H1 (cell line): ENCODE results near the gene PKD1L1. TPM values are rescaled to one million over a fixed set of nuclear protein-coding genes. Genes with fewer than 3 reads are reported as not detected.

Experiments used
- CTCF ChIA-PET: fragments of 300-600 bp; sonication (Branson Sonifier 250); formaldehyde crosslinking; loops from one replicate; lab custom pipeline; 2021; ENCODE audit not compliant: partially characterized antibody; lab: Charles Lee
- POLR2A ChIA-PET: fragments of 300-600 bp; sonication (Branson Sonifier 250); formaldehyde crosslinking; loops from one replicate; lab custom pipeline; 2021; ENCODE audit warnings: inconsistent platforms; ENCODE audit not compliant: partially characterized antibody; lab: Charles Lee
- DNase-seq, 2 experiments: peaks; one replicate each; pipeline versions ENCODE4 v3.0.0 to v3.0.0-alpha.2; 2010 to 2022; ENCODE audit warnings: low spot score in 2 of 2, low read depth in 1 of 2, mixed read lengths in 1 of 2
- FAIRE-seq: peaks from 2 replicates; lab custom pipeline; 2011; peaks lifted over from hg19 to GRCh38; lab: Jason Lieb, UNC
- H2AFZ ChIP-seq: 2 replicates; pipeline ENCODE4 v1.8.1; 2012; ENCODE audit warnings: low read length, inconsistent platforms
- H2AK5ac ChIP-seq: 2 replicates; pipeline ENCODE4 v1.6.1; 2013; ENCODE audit warnings: low read depth, low read length
- H2BK120ac ChIP-seq: replicated peaks from 2 replicates; pipeline ENCODE3; 2013; ENCODE audit warnings: low read depth, low read length, inconsistent platforms
- H2BK12ac ChIP-seq: 2 replicates; pipeline ENCODE4 v1.6.1; 2013; ENCODE audit warnings: low read depth, low read length
- H2BK15ac ChIP-seq: 2 replicates; pipeline ENCODE4 v1.6.1; 2013; ENCODE audit warnings: low read length
- H2BK20ac ChIP-seq: 2 replicates; pipeline ENCODE4 v1.6.1; 2013; ENCODE audit warnings: low read length
- H2BK5ac ChIP-seq: 2 replicates; pipeline ENCODE4 v1.6.1; 2013; ENCODE audit warnings: low read depth, low read length
- H3K14ac ChIP-seq: 2 replicates; pipeline ENCODE4 v1.6.1; 2013; ENCODE audit warnings: inconsistent platforms; ENCODE audit not compliant: insufficient read length
- H3K18ac ChIP-seq: 2 replicates; pipeline ENCODE4 v1.6.1; 2013; ENCODE audit warnings: low read length; ENCODE audit errors: extremely low read depth
- H3K23ac ChIP-seq: 2 replicates; pipeline ENCODE4 v1.6.1; 2013; ENCODE audit warnings: inconsistent platforms; ENCODE audit not compliant: insufficient read length
- H3K23me2 ChIP-seq: 2 replicates; pipeline ENCODE4 v1.6.1; 2013; ENCODE audit warnings: low read depth, low read length
- H3K27ac ChIP-seq: 2 replicates; pipeline ENCODE4 v1.6.1; 2011; ENCODE audit warnings: low read depth, low read length, inconsistent platforms
- H3K27me3 ChIP-seq, 4 experiments: replicated peaks in 1 of 4; 1 replicate in 1 of 4; 2 replicates in 3 of 4; pipeline versions ENCODE4 v1.6.1 to v1.8.1; 2011 to 2013; ENCODE audit warnings: low read length in 3 of 4, mild to moderate bottlenecking in 3 of 4, inconsistent platforms in 2 of 4, mixed read lengths in 2 of 4, moderate library complexity in 1 of 4; ENCODE audit not compliant: control insufficient read depth in 3 of 4, insufficient read depth in 3 of 4; ENCODE audit errors: extremely low read depth in 1 of 4
- H3K36me3 ChIP-seq, 4 experiments: 2 replicates each; pipeline versions ENCODE4 v1.6.1 to v1.8.1; 2011 to 2013; ENCODE audit warnings: mild to moderate bottlenecking in 4 of 4, low read length in 3 of 4, moderate library complexity in 2 of 4, control low read depth in 1 of 4, inconsistent platforms in 1 of 4; ENCODE audit not compliant: insufficient read depth in 4 of 4, control insufficient read depth in 2 of 4
- H3K4ac ChIP-seq: replicated peaks from 2 replicates; pipeline ENCODE3; 2013; ENCODE audit warnings: low read length, low read depth, mixed read lengths, inconsistent platforms; ENCODE audit not compliant: insufficient read length
- H3K4me1 ChIP-seq, 4 experiments: replicated peaks in 1 of 4; 1 replicate in 1 of 4; 2 replicates in 3 of 4; pipeline versions ENCODE4 v1.6.1 to v1.8.1; 2011 to 2013; ENCODE audit warnings: low read length in 3 of 4, inconsistent platforms in 2 of 4, mixed read lengths in 1 of 4; ENCODE audit not compliant: insufficient read depth in 4 of 4, control insufficient read depth in 3 of 4
- H3K4me2 ChIP-seq, 2 experiments: 2 replicates each; pipeline versions ENCODE4 v1.6.1 to v1.8.1; 2011 to 2013; ENCODE audit warnings: low read depth in 2 of 2, low read length in 2 of 2, control low read depth in 1 of 2, inconsistent platforms in 1 of 2, mild to moderate bottlenecking in 1 of 2; ENCODE audit not compliant: insufficient read depth in 1 of 2
- H3K4me3 ChIP-seq, 4 experiments: fragments of 200-600, 300-600 bp in 1 of 4; sonication (generic), shearing (Covaris generic), sonication (Bioruptor Twin) in 1 of 4; 2 replicates each; pipeline versions ENCODE4 v1.5.1 to v1.8.1; 2011 to 2016; ENCODE audit warnings: low read length in 4 of 4, low read depth in 3 of 4, control low read depth in 2 of 4, inconsistent platforms in 2 of 4, mild to moderate bottlenecking in 2 of 4, mixed read lengths in 1 of 4, moderate library complexity in 1 of 4; ENCODE audit not compliant: insufficient read depth in 2 of 4; ENCODE audit errors: extremely low read depth in 1 of 4
- H3K56ac ChIP-seq: replicated peaks from 2 replicates; pipeline ENCODE3; 2013; ENCODE audit warnings: low read depth, mild to moderate bottlenecking, mixed read lengths, low read length, inconsistent platforms; ENCODE audit not compliant: insufficient read length
- H3K79me1 ChIP-seq: 2 replicates; pipeline ENCODE4 v1.6.1; 2013; ENCODE audit warnings: low read depth, low read length, control low read depth
- H3K79me2 ChIP-seq, 2 experiments: 2 replicates each; pipeline versions ENCODE4 v1.6.1 to v1.8.1; 2012 to 2013; ENCODE audit warnings: low read length in 2 of 2, mild to moderate bottlenecking in 2 of 2, inconsistent platforms in 1 of 2; ENCODE audit not compliant: insufficient read depth in 2 of 2, control insufficient read depth in 1 of 2
- H3K9ac ChIP-seq, 4 experiments: replicated peaks in 1 of 4; 1 replicate in 1 of 4; 2 replicates in 3 of 4; pipeline versions ENCODE4 v1.6.1 to v1.8.1; 2011 to 2013; ENCODE audit warnings: low read depth in 3 of 4, low read length in 3 of 4, control low read depth in 2 of 4, mild to moderate bottlenecking in 2 of 4, moderate library complexity in 2 of 4, inconsistent platforms in 1 of 4; ENCODE audit errors: extremely low read depth in 1 of 4
- H3K9me3 ChIP-seq, 2 experiments: 2 replicates each; pipeline versions ENCODE4 v1.6.1 to v1.8.1; 2012 to 2013; ENCODE audit warnings: mild to moderate bottlenecking in 2 of 2, moderate library complexity in 2 of 2, control low read depth in 1 of 2, inconsistent platforms in 1 of 2, low read depth in 1 of 2, low read length in 1 of 2, mixed read lengths in 1 of 2; ENCODE audit not compliant: insufficient read depth in 2 of 2
- H4K20me1 ChIP-seq, 2 experiments: replicated peaks in 1 of 2; 2 replicates each; pipeline versions ENCODE3 to v1.8.1; 2011 to 2013; ENCODE audit warnings: inconsistent platforms in 2 of 2, low read length in 2 of 2, mild to moderate bottlenecking in 1 of 2; ENCODE audit not compliant: insufficient read depth in 2 of 2, control insufficient read depth in 1 of 2
- H4K5ac ChIP-seq: 2 replicates; pipeline ENCODE4 v1.6.1; 2013; ENCODE audit warnings: low read length, low read depth, mixed read lengths, inconsistent platforms; ENCODE audit not compliant: insufficient read length
- H4K8ac ChIP-seq: 2 replicates; pipeline ENCODE4 v1.8.0; 2013; ENCODE audit warnings: mild to moderate bottlenecking, moderate library complexity, low read length, inconsistent platforms; ENCODE audit not compliant: insufficient read depth; ENCODE audit errors: extremely low read depth
- H4K91ac ChIP-seq: replicated peaks from 2 replicates; pipeline ENCODE3; 2013; ENCODE audit warnings: low read length, mixed read lengths, inconsistent platforms; ENCODE audit not compliant: insufficient read length
- BRCA1 ChIP-seq: IDR thresholded peaks from 2 replicates; pipeline ENCODE4 v1.6.1; 2012; ENCODE audit warnings: low read depth, low read length, improper control_type of control experiment
- CREB1 ChIP-seq: IDR thresholded peaks from 2 replicates; pipeline ENCODE4 v1.6.1; 2012; ENCODE audit warnings: inconsistent platforms
- FOSL1 ChIP-seq: IDR thresholded peaks from 2 replicates; pipeline ENCODE4 v1.6.1; 2011; ENCODE audit warnings: mild to moderate bottlenecking, low read depth, low read length, moderate library complexity; ENCODE audit not compliant: insufficient read depth
- KDM4A ChIP-seq: IDR thresholded peaks from one replicate; pipeline ENCODE4 v1.7.1; 2012; ENCODE audit warnings: low read depth, mild to moderate bottlenecking, moderate library complexity, low read length, inconsistent platforms; ENCODE audit not compliant: severe bottlenecking
- NANOG ChIP-seq: IDR thresholded peaks from 2 replicates; pipeline ENCODE4 v1.6.1; 2011; ENCODE audit warnings: low read length, low read depth, mild to moderate bottlenecking, inconsistent platforms; ENCODE audit not compliant: insufficient read depth, poor library complexity, severe bottlenecking
- PHF8 ChIP-seq: fragments of 200-600 bp; sonication (generic); conservative IDR thresholded peaks from 2 replicates; pipeline ENCODE4 v1.7.1; 2012; ENCODE audit warnings: low read depth, mild to moderate bottlenecking, inconsistent platforms, low read length, moderate library complexity
- RXRA ChIP-seq: IDR thresholded peaks from 2 replicates; pipeline ENCODE4 v1.6.1; 2011; ENCODE audit warnings: low read depth, mild to moderate bottlenecking, low read length, moderate library complexity; ENCODE audit not compliant: insufficient read depth
- SAP30 ChIP-seq: fragments of 300-600 bp; sonication (generic); IDR thresholded peaks from 2 replicates; pipeline ENCODE4 v1.7.1; 2012; ENCODE audit warnings: low read length, moderate library complexity, mild to moderate bottlenecking, inconsistent platforms; ENCODE audit not compliant: insufficient read depth, insufficient replicate concordance
- TBP ChIP-seq: IDR thresholded peaks from 2 replicates; pipeline ENCODE4 v1.6.1; 2011; ENCODE audit warnings: low read depth, low read length, improper control_type of control experiment
- TEAD4 ChIP-seq: IDR thresholded peaks from 2 replicates; pipeline ENCODE4 v1.6.1; 2012; ENCODE audit warnings: low read depth, low read length, inconsistent platforms, mixed read lengths
- WGBS, 2 experiments: shearing (Covaris generic) in 1 of 2; methylation state at CpG; one replicate each; pipeline versions ENCODE4 v1.1.6 to v1.1.7; 2013 to 2015; ENCODE audit warnings: low lambda C conversion rate in 2 of 2, mixed read lengths in 2 of 2, inconsistent platforms in 1 of 2, low coverage in 1 of 2, missing lambda C conversion rate in 1 of 2; ENCODE audit not compliant: insufficient replicate concordance in 2 of 2, insufficient coverage in 1 of 2, insufficient read length in 1 of 2; ENCODE audit errors: extremely low coverage in 1 of 2, missing lambda C conversion rate in 1 of 2; 5-methylcytosine and 5-hydroxymethylcytosine counted together
- polyA plus RNA-seq, 7 experiments: library from polyadenylated mRNA; depleted of rRNA in 3 of 7; stranded (reverse) in 5 of 7; unstranded in 2 of 7; fragments of >200 nt in 5 of 7; fragments of 200-250 nt in 2 of 7; gene quantifications; 1 replicate in 5 of 7; 2 replicates in 1 of 7; 4 replicates in 1 of 7; pipeline versions ENCODE4 v1.2.1 to v1.2.3, GENCODE V29; 2011 to 2013; ENCODE audit warnings: missing spikeins in 2 of 7, mixed read lengths in 2 of 7
- total RNA-seq: library from RNA; stranded (reverse); fragmentation: NEBNext Ultra II Directional; extraction: Animal tissue kit (Norgen Biotek cat#: 25700); gene quantifications from 2 replicates; pipeline ENCODE4 v1.2.1, GENCODE V29; 2021
- TF ChIP-seq, protein P1 (sequence below), 3 experiments: IDR thresholded peaks; 1 replicate in 2 of 3; 2 replicates in 1 of 3; pipeline versions ENCODE4 v1.5.1 to v1.6.1; 2011; ENCODE audit warnings: low read length in 3 of 3, mild to moderate bottlenecking in 3 of 3, inconsistent platforms in 2 of 3, low read depth in 1 of 3, moderate library complexity in 1 of 3; ENCODE audit not compliant: insufficient read depth in 1 of 3; ENCODE audit errors: control extremely low read depth in 1 of 3

The PKD1L1 gene
- total and polyA plus RNA-seq, 2 of the 8 experiments (the other 6 are each of a cell fraction or from before 2014, with no cell fraction given): 0.22 to 0.35 TPM

DNA sequence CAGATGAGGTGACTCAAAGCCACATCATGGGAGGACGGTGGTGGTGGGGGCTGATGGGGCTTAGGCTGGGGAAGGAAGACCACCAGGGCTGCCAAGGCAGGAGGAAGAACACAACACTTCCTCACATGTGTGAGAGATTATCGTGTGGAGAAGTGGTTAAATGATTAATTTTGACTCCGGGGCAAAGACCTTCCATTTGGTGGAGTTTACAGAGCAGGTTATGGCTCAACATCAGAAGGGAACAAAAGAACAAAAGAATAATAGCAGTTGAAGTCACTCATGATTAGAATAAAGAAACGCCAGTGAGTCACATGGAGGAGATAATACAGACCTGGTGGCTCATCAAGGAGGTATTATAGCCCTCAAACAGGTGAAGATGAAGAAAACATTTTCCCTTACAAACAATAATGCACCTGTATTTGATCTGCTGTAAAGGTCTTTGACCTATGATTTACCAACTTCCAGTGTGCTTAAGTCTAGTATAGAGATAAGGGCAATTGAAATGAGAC lies 170.1 kb downstream of the PKD1L1 start:
- Histone ChIP-seq H3K23me2 (no peaks in the 10 kb centered on the region), H2AFZ (no peak overlapping the region), H4K5ac (no peak overlapping the region), H2BK120ac (no peak overlapping the region), H3K79me2 (no peaks in the 10 kb centered on the region), H3K4me2 (no peak overlapping the region), H2BK15ac (no peak overlapping the region), H4K20me1 (no peaks in the 10 kb centered on the region), H3K18ac (no peak overlapping the region), H2BK12ac (no peak overlapping the region), H2AK5ac (no peak overlapping the region), H3K27ac (no peak overlapping the region), H3K27me3 (no peaks in the 10 kb centered on the region), H2BK20ac (no peak overlapping the region), H3K4me3 (no peak overlapping the region), H4K91ac (no peak overlapping the region), H3K36me3 (no peaks in the 10 kb centered on the region), H2BK5ac (no peak overlapping the region), H3K4ac (no peak overlapping the region), H3K56ac (no peak overlapping the region), H3K9me3 (0 out of 4 replicates have a peak, but pooled peaks cover 0 to 3% of the 10 kb centered on the region in 2 experiments), H3K23ac (no peak overlapping the region), H4K8ac (no peak overlapping the region), H3K4me1 (peaks cover 0 to 3% (median 0%) of the 10 kb centered on the region in 4 experiments; a peak in 1 of 7 replicates), H3K9ac (no peak overlapping the region), H3K79me1 (no peaks in the 10 kb centered on the region), H3K14ac (no peak overlapping the region)
- POLR2A ChIA-PET: no interaction called here
- CTCF ChIA-PET: interaction anchor here (0.6 kb wide), 1 partner anchor 151 kb away, joined by 4 read pairs; no protein-coding TSS in a partner anchor
- 88% methylated on average over 4 of the region's 4 CpGs; no CpG with 5 or more reads in 1 of the 2 experiments for WGBS, 2 experiments
- FAIRE-seq (no peak), DNase-seq (no peak)
- TF ChIP-seq SAP30: no peak
- no peak for TF ChIP-seq CREB1
- TF ChIP-seq NANOG: no peak
- no peak for TF ChIP-seq RXRA
- TF ChIP-seq BRCA1: no peak
- TF ChIP-seq PHF8: no peak
- TF ChIP-seq FOSL1: no peak
- no peak for TF ChIP-seq TBP
- TF ChIP-seq, protein P1, sequence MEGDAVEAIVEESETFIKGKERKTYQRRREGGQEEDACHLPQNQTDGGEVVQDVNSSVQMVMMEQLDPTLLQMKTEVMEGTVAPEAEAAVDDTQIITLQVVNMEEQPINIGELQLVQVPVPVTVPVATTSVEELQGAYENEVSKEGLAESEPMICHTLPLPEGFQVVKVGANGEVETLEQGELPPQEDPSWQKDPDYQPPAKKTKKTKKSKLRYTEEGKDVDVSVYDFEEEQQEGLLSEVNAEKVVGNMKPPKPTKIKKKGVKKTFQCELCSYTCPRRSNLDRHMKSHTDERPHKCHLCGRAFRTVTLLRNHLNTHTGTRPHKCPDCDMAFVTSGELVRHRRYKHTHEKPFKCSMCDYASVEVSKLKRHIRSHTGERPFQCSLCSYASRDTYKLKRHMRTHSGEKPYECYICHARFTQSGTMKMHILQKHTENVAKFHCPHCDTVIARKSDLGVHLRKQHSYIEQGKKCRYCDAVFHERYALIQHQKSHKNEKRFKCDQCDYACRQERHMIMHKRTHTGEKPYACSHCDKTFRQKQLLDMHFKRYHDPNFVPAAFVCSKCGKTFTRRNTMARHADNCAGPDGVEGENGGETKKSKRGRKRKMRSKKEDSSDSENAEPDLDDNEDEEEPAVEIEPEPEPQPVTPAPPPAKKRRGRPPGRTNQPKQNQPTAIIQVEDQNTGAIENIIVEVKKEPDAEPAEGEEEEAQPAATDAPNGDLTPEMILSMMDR (IDR thresholded peaks at IDR 0.05; ENCODE audit: control extremely low read depth in 1 of 3, insufficient read depth in 1 of 3, low read depth in 1 of 3, low read length in 3 of 3): no peak
- TF ChIP-seq TEAD4: no peak
- no peak for TF ChIP-seq KDM4A
